8988T (cell line): Measurements from ENCODE around the gene MPG.
A peak's percentile ranks its signal among the peaks of the same experiment; 100 is the strongest.

ENCODE experiments used
- DNase-seq: peaks from one replicate; pipeline ENCODE4 v3.0.0; 2011

MPG gene

GRCh38 chr16:85865-86264, 7.8 kb downstream of the MPG start:
- no peak for DNase-seq

- DNase-seq: peak; percentile 9
These were observed 8.5 kb downstream of the MPG start for GRCh38 chr16:86483-86952.

GRCh38 chr16:88613-89012, 10.6 kb downstream of the MPG start:
- DNase-seq: peak; percentile 5

GRCh38 chr16:89391-90302, 11.6 kb downstream of the MPG start:
- peak; percentile 9 for DNase-seq

- no peak for DNase-seq
These were observed 13.5 kb downstream of the MPG start for GRCh38 chr16:91484-91883.

GRCh38 chr16:92431-93339, 14.7 kb downstream of the MPG start:
- DNase-seq: no peak

GRCh38 chr16:94918-95265, 16.9 kb downstream of the MPG start:
- no peak for DNase-seq

- peak; percentile 87 for DNase-seq
These were observed 18.9 kb downstream of the MPG start for GRCh38 chr16:96935-97381.

GRCh38 chr16:97822-98221, 19.8 kb downstream of the MPG start:
- DNase-seq: peak; percentile 77

GRCh38 chr16:100989-101388, 23.0 kb downstream of the MPG start:
- DNase-seq: no peak

GRCh38 chr16:101586-101985, 23.6 kb downstream of the MPG start:
- DNase-seq: no peak

- DNase-seq: no peak
These were observed 24.2 kb downstream of the MPG start for GRCh38 chr16:102060-102855.

- DNase-seq: no peak
These were observed 26.3 kb downstream of the MPG start for GRCh38 chr16:104355-104754.

- no peak for DNase-seq
These were observed 26.9 kb downstream of the MPG start for GRCh38 chr16:104928-105327.

GRCh38 chr16:105521-105920, 27.5 kb downstream of the MPG start:
- DNase-seq: no peak

- DNase-seq: no peak
These were observed 28.7 kb downstream of the MPG start for GRCh38 chr16:106623-107324.

GRCh38 chr16:112153-112840, 34.3 kb downstream of the MPG start:
- no peak for DNase-seq

- DNase-seq: no peak
These were observed 36.3 kb downstream of the MPG start for GRCh38 chr16:114327-114726.

GRCh38 chr16:116015-116414, 38.0 kb downstream of the MPG start:
- no peak for DNase-seq

- DNase-seq: peak; percentile 59
These were observed 39.6 kb downstream of the MPG start for GRCh38 chr16:117379-118365.
